IMR-90 (cell line): ENCODE results near the gene TM7SF2. TPM values are rescaled to one million over a fixed set of nuclear protein-coding genes. Genes with fewer than 3 reads are reported as not detected.
"Not testable (repeated sequence)": the region's sequence is repeated elsewhere in the genome, so short reads cannot be mapped to it uniquely, and the experiment has no call there.

Experiments used
- ATAC-seq: fragments of 200-7000 bp; cut with Tn5 transposase; 2 replicates; pipeline ENCODE4 v1.9.1; 2020; ENCODE audit warnings: low read depth, mild to moderate bottlenecking, moderate library complexity
- BruUV-seq: library from RNA; stranded (reverse); fragments of 400-500 nt; replicated peaks from 2 replicates; lab custom pipeline; 2021; lab: Mats Ljungman, UMichigan
- CTCF ChIA-PET: fragments of 300-600 bp; formaldehyde crosslinking; extraction: SDS; loops from one replicate; lab custom pipeline; 2021; ENCODE audit warnings: antibody characterized with exemption; lab: Yijun Ruan, JAX
- POLR2A ChIA-PET: fragments of 300-600 bp; sonication (Branson Sonifier 250); formaldehyde crosslinking; loops from one replicate; lab custom pipeline; 2022; ENCODE audit warnings: antibody characterized with exemption; ENCODE audit not compliant: unreplicated experiment; lab: Charles Lee
- DNase-seq: peaks from one replicate; pipeline ENCODE4 v3.0.0; 2013
- H2AFZ ChIP-seq: replicated peaks from 2 replicates; pipeline ENCODE3; 2013; ENCODE audit warnings: low read length, mild to moderate bottlenecking; ENCODE audit not compliant: poor library complexity
- H2AK5ac ChIP-seq: 2 replicates; pipeline ENCODE4 v1.6.1; 2013; ENCODE audit warnings: low read depth, low read length, inconsistent platforms
- H2AK9ac ChIP-seq: replicated peaks from 2 replicates; pipeline ENCODE3; 2013; ENCODE audit warnings: mild to moderate bottlenecking, low read depth, low read length, moderate library complexity; ENCODE audit not compliant: poor library complexity
- H2BK120ac ChIP-seq: 2 replicates; pipeline ENCODE4 v1.6.1; 2013; ENCODE audit warnings: low read depth, low read length, inconsistent platforms
- H2BK15ac ChIP-seq: 3 replicates; pipeline ENCODE4 v1.6.1; 2013; ENCODE audit warnings: low read depth, low read length, inconsistent platforms
- H2BK20ac ChIP-seq: 2 replicates; pipeline ENCODE4 v1.6.1; 2013; ENCODE audit warnings: low read depth, mild to moderate bottlenecking, inconsistent platforms, low read length, moderate library complexity
- H2BK5ac ChIP-seq: 2 replicates; pipeline ENCODE4 v1.6.1; 2013; ENCODE audit warnings: mild to moderate bottlenecking, low read depth, low read length, inconsistent platforms; ENCODE audit not compliant: poor library complexity, severe bottlenecking
- H3K14ac ChIP-seq: replicated peaks from 2 replicates; pipeline ENCODE4 v1.6.1; 2013; ENCODE audit warnings: low read depth, low read length, inconsistent platforms
- H3K18ac ChIP-seq: 2 replicates; pipeline ENCODE4 v1.6.1; 2013; ENCODE audit warnings: low read depth, low read length, control low read depth
- H3K23ac ChIP-seq: 2 replicates; pipeline ENCODE4 v1.6.1; 2013; ENCODE audit warnings: low read depth, low read length, inconsistent platforms
- H3K27ac ChIP-seq: 2 replicates; pipeline ENCODE4 v1.5.1; 2013; ENCODE audit warnings: mild to moderate bottlenecking, control low read depth, low read length; ENCODE audit not compliant: insufficient read depth
- H3K27me3 ChIP-seq: 2 replicates; pipeline ENCODE4 v1.6.1; 2013; ENCODE audit warnings: low read length; ENCODE audit not compliant: control insufficient read depth, insufficient read depth
- H3K36me3 ChIP-seq: 2 replicates; pipeline ENCODE4 v1.6.1; 2013; ENCODE audit warnings: low read length, mixed read lengths; ENCODE audit not compliant: control insufficient read depth, insufficient read depth
- H3K4ac ChIP-seq: 2 replicates; pipeline ENCODE4 v1.6.1; 2013; ENCODE audit warnings: low read depth, low read length, inconsistent platforms
- H3K4me1 ChIP-seq: 2 replicates; pipeline ENCODE4 v1.6.1; 2013; ENCODE audit warnings: low read length, mixed read lengths; ENCODE audit not compliant: control insufficient read depth, insufficient read depth
- H3K4me2 ChIP-seq: 2 replicates; pipeline ENCODE4 v1.6.1; 2013; ENCODE audit warnings: low read depth, mild to moderate bottlenecking, control low read depth, low read length, moderate library complexity
- H3K4me3 ChIP-seq: 2 replicates; pipeline ENCODE4 v1.5.1; 2013; ENCODE audit warnings: low read depth, mild to moderate bottlenecking, control low read depth, low read length, moderate library complexity; ENCODE audit not compliant: insufficient read depth
- H3K56ac ChIP-seq: 2 replicates; pipeline ENCODE4 v1.6.1; 2013; ENCODE audit warnings: low read length, inconsistent platforms; ENCODE audit not compliant: insufficient read depth; ENCODE audit errors: extremely low read depth
- H3K79me1 ChIP-seq, 2 experiments: 2 replicates each; pipeline ENCODE4 v1.6.1; 2013; ENCODE audit warnings: low read length in 2 of 2, inconsistent platforms in 1 of 2, low read depth in 1 of 2
- H3K9ac ChIP-seq: 2 replicates; pipeline ENCODE4 v1.6.1; 2013; ENCODE audit warnings: low read depth, low read length, control low read depth
- H3K9me1 ChIP-seq: 2 replicates; pipeline ENCODE4 v1.6.1; 2013; ENCODE audit warnings: low read length, inconsistent platforms; ENCODE audit not compliant: insufficient read depth
- H3K9me3 ChIP-seq: 2 replicates; pipeline ENCODE4 v1.6.1; 2013; ENCODE audit warnings: low read length; ENCODE audit not compliant: control insufficient read depth, insufficient read depth
- H4K20me1 ChIP-seq: 2 replicates; pipeline ENCODE4 v1.6.1; 2013; ENCODE audit warnings: low read length, inconsistent platforms; ENCODE audit not compliant: insufficient read depth
- H4K5ac ChIP-seq: 2 replicates; pipeline ENCODE4 v1.6.1; 2013; ENCODE audit warnings: mild to moderate bottlenecking, low read depth, low read length, control low read depth
- H4K8ac ChIP-seq, 2 experiments: 2 replicates each; pipeline ENCODE4 v1.6.1; 2013; ENCODE audit warnings: low read depth in 2 of 2, low read length in 2 of 2, control low read depth in 1 of 2, inconsistent platforms in 1 of 2
- H4K91ac ChIP-seq: 2 replicates; pipeline ENCODE4 v1.6.1; 2013; ENCODE audit warnings: low read depth, low read length, inconsistent platforms; ENCODE audit not compliant: insufficient read depth
- CEBPB ChIP-seq: IDR thresholded peaks from 2 replicates; pipeline ENCODE4 v1.6.1; 2012; ENCODE audit warnings: low read depth, low read length, improper control_type of control experiment
- WGBS, 2 experiments: methylation state at CpG; one replicate each; pipeline versions ENCODE4 v1.1.5 to v1.1.7; 2013; ENCODE audit warnings: missing lambda C conversion rate in 2 of 2; ENCODE audit not compliant: insufficient read length in 1 of 2; ENCODE audit errors: extremely low coverage in 2 of 2; 5-methylcytosine and 5-hydroxymethylcytosine counted together
- dilution Hi-C: fragments of 300-500 bp; cut with HindIII; formaldehyde crosslinking; loops from one replicate; pipeline ENCODE4 v1.14.3; 2018; ENCODE audit warnings: low sequenced_read_pairs; ENCODE audit not compliant: unreplicated experiment
- in situ Hi-C: fragments of 300-500 bp; cut with MboI; formaldehyde crosslinking; loops from 3 replicates; pipeline ENCODE4 v1.14.3; 2019; ENCODE audit warnings: low sequenced_read_pairs, inconsistent platforms, mixed read lengths
- intact Hi-C: fragments of 100-400 bp; cut with micrococcal nuclease; formaldehyde crosslinking; loops from 2 replicates; pipeline ENCODE4 v1.10.0; 2022
- polyA plus RNA-seq, 3 experiments: library from polyadenylated mRNA; depleted of rRNA; stranded (reverse); fragments of >200 nt; gene quantifications; 2 replicates each; pipeline ENCODE4 v1.2.3, GENCODE V29; 2012; ENCODE audit warnings: low replicate concordance in 1 of 3
- total RNA-seq: library from RNA; depleted of rRNA; stranded (reverse); fragments of >200 nt; gene quantifications from 2 replicates; pipeline ENCODE4 v1.2.3, GENCODE V29; 2012

The TM7SF2 gene
- total and polyA plus RNA-seq, 2 of the 4 experiments (the other 2 are of a cell fraction), result 5.7 to 7.6 TPM

DNA sequence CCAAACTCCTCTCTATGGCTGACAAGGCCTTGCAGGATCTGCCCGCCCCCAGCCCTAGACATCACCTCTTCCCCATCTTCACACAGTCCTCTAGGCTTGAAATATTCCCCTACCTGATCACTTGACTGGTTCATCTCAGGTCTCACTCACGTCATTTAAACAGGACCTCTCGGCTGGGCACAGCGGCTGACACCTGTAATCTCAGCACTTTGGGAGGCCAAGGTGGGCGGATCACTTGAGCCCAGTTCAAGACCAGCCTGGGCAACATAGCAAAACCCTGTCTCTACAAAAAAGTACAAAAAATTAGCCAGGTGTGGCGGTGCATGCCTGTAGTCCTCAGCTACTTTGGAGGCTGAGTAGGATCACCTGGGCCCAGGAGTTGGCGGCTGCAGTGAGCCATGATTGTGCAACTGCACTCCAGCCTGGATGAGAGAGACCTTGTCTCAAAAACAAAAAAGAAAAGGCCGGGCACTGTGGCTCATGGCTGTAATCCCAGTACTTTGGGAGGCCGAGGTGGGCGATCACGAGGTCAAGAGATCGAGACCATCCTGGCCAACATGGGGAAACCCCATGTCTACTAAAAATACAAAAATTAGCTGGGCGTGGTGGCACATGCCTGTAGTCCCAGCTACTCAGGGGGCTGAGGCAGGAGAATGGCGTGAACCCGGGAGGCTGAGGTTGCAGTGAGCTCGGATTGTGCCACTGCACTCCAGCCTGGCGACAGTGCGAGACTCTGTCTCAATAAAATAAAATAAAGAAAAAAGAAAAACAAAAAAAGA is 7.4 kb downstream of the TM7SF2 start:
- H2BK15ac ChIP-seq, H3K4me2 ChIP-seq, intact Hi-C loops, H3K9me3 ChIP-seq, H3K23ac ChIP-seq, H3K56ac ChIP-seq, DNase-seq, H3K9ac ChIP-seq, CTCF ChIA-PET, H3K14ac ChIP-seq, H3K27me3 ChIP-seq, in situ Hi-C loops, dilution Hi-C loops, H2BK5ac ChIP-seq, H3K4me1 ChIP-seq, H4K91ac ChIP-seq, H2BK120ac ChIP-seq, H2BK20ac ChIP-seq, H2AK9ac ChIP-seq, H3K18ac ChIP-seq, H4K8ac ChIP-seq, POLR2A ChIA-PET, H3K9me1 ChIP-seq, ATAC-seq, H3K4ac ChIP-seq, BruUV-seq, H4K20me1 ChIP-seq, H2AFZ ChIP-seq, H3K27ac ChIP-seq, H2AK5ac ChIP-seq, H4K5ac ChIP-seq, H3K4me3 ChIP-seq: not testable (repeated sequence)
- Histone ChIP-seq H3K36me3 (peaks cover 19% of the 10 kb centered on the region), H3K79me1 (peaks cover 24 to 66% of the 10 kb centered on the region in 2 experiments)
- 0 out of 2 replicates have a peak, but pooled peaks have one; percentile 21 for TF ChIP-seq CEBPB
- 92% methylated on average over 10 of the region's 18 CpGs; no CpG with 5 or more reads in 1 of the 2 experiments for WGBS, 2 experiments
